GM23338 (cell line): ENCODE data around the gene ACOX3.

Experiments
- CTCF ChIP-seq, 2 experiments: fragments of 200-600 bp in 1 of 2; sonication (generic) in 1 of 2; conservative IDR thresholded peaks; 2 replicates each; pipeline versions ENCODE4 v1.5.1 to v1.6.1; 2016 to 2017; ENCODE audit warnings: antibody characterized with exemption in 2 of 2, low read depth in 2 of 2, mild to moderate bottlenecking in 2 of 2, moderate library complexity in 1 of 2
- EZH2 ChIP-seq: fragments of 200-600 bp; sonication (generic); IDR thresholded peaks from one replicate; pipeline ENCODE4 v1.8.0; 2017; ENCODE audit warnings: antibody characterized with exemption, mild to moderate bottlenecking, low read depth; ENCODE audit not compliant: unreplicated experiment
- EZH2phosphoT487 ChIP-seq: fragments of 200-600 bp; sonication (generic); IDR thresholded peaks from one replicate; pipeline ENCODE4 v1.8.1; 2018; ENCODE audit warnings: antibody characterized with exemption; ENCODE audit not compliant: unreplicated experiment
- REST ChIP-seq: IDR thresholded peaks from one replicate; pipeline ENCODE4 v1.6.1; 2018; ENCODE audit warnings: antibody characterized with exemption; ENCODE audit not compliant: unreplicated experiment

GRCh38 chr4:8414377-8414776 is 26.1 kb downstream of the ACOX3 start:
- TF ChIP-seq EZH2phosphoT487, result no peak
- TF ChIP-seq CTCF (conservative IDR thresholded peaks at IDR 0.05; ENCODE audit: low read depth in 2 of 2), result no peak
- no peak for TF ChIP-seq EZH2
- TF ChIP-seq REST, result no peak
